ENCODE results near the gene TSPAN14.
A peak's percentile ranks its signal among the peaks of the same experiment; 100 is the strongest.
"Not testable (repeated sequence)": the region's sequence is repeated elsewhere in the genome, so short reads cannot be mapped to it uniquely, and the experiment has no call there.

The TSPAN14 gene

DNA sequence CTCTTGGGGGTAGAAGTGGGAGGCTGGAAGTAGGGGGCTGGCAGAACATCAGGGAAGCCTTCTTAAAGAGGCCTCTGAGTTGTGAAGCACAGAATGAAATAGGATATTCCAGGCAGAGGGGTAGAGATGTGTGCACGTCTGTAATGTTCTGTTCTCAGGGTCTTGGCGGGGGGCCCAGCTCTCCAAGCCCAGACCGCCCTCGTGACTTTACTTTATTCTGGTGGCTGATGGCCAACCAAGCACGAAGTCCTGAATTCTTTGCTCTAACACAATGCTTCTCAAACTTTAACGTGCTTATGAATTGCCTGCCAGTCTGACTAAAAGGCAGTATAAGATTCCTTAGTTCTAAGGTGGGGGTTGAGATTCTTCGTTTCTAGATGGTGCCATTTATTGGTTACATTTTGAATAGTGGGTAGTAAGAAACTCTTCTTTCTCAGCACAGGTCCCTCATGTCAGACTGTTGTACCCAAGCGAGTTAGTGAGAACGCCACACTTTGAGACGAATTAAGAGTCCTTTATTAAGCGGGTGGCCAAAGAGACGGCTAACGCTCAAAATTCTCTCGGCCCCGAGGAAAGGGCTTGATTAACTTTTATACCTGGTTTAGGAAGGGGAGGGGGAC lies 37.5 kb upstream of the TSPAN14 start:
- TF ChIP-seq, protein P1, sequence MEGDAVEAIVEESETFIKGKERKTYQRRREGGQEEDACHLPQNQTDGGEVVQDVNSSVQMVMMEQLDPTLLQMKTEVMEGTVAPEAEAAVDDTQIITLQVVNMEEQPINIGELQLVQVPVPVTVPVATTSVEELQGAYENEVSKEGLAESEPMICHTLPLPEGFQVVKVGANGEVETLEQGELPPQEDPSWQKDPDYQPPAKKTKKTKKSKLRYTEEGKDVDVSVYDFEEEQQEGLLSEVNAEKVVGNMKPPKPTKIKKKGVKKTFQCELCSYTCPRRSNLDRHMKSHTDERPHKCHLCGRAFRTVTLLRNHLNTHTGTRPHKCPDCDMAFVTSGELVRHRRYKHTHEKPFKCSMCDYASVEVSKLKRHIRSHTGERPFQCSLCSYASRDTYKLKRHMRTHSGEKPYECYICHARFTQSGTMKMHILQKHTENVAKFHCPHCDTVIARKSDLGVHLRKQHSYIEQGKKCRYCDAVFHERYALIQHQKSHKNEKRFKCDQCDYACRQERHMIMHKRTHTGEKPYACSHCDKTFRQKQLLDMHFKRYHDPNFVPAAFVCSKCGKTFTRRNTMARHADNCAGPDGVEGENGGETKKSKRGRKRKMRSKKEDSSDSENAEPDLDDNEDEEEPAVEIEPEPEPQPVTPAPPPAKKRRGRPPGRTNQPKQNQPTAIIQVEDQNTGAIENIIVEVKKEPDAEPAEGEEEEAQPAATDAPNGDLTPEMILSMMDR (IDR thresholded peaks at IDR 0.05) = no peak
- DNase-seq = peak; percentile 27
- Mint-ChIP-seq H3K9me3 (no peaks in the 10 kb centered on the region), H3K27me3 (ENCODE audit: low read depth, poor library complexity) (no peaks in the 10 kb centered on the region), H3K4me3 (peak overlapping the region; percentile 70), H3K4me1 (peaks cover 98% of the 10 kb centered on the region), H3K27ac (peak overlapping the region; percentile 98), H3K36me3 (ENCODE audit: low read depth) (peaks cover 22% of the 10 kb centered on the region)

DNA sequence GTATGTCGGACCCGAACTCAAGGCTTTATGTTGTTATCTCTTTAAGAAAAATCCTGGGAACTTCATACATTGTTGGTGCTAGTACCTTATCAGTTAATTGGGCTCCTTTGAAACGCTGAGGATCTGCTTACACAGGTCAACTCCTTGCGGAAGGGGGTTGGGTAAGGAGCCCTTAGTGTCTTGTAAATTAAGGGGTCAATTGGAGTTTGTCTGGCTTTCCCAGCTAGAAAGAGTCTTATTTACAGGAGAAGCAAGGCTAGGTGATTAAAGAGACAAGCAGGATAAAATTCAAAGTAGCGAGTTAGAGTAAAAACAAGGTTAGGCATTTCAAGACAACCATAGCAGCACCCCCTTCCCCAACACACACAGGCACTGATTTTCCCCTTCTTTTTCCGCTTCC lies 36.9 kb upstream of the TSPAN14 start:
- H3K4me1 Mint-ChIP-seq = peaks cover 98% of the 10 kb centered on the region
- not testable (repeated sequence) for DNase-seq; H3K27me3 Mint-ChIP-seq (ENCODE audit: low read depth, poor library complexity); H3K9me3 Mint-ChIP-seq
- H3K4me3 Mint-ChIP-seq = peak overlapping the region; percentile 70
- peaks cover 28% of the 10 kb centered on the region for H3K36me3 Mint-ChIP-seq (ENCODE audit: low read depth)
- peak overlapping the region; percentile 98 for H3K27ac Mint-ChIP-seq

DNA sequence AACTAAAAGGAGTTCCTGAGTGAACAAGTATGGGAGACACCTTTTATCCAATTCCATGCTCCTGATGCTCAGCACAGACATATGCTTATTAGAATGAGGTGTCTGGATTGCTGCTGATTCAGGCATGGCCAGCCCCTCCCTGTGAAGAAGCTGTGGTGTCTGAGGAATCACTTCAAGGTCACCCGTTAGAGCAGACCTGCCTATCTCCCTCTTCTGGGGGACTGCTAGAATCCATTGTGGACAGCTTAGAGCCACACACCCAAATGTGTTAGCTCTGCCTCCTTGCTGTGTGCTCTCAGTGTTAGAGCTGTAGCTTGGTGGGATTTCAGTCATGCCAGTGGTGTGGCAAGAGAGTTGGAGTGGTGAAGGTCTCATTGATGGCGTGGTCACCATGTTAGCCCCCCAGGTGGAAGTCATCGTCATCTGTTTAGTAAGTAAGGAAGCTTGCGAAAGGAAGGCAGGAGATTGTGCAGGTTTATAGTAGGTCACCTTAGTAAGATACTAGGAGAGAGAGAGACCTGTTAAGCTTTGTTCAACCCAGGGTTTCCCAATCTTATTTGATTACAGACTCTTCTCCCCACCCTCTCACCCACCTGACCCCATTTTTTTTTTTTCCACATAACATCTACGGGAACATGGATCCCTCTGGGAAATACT lies 32.9 kb upstream of the TSPAN14 start:
- H3K9me3 Mint-ChIP-seq = no peaks in the 10 kb centered on the region
- no peak for DNase-seq
- H3K4me3 Mint-ChIP-seq = no peak overlapping the region
- TF ChIP-seq, protein P1 (IDR thresholded peaks at IDR 0.05) = no peak
- no peak overlapping the region for H3K27ac Mint-ChIP-seq
- no peaks in the 10 kb centered on the region for H3K27me3 Mint-ChIP-seq (ENCODE audit: low read depth, poor library complexity)
- H3K36me3 Mint-ChIP-seq (ENCODE audit: low read depth) = peaks cover 63% of the 10 kb centered on the region
- peaks cover 82% of the 10 kb centered on the region for H3K4me1 Mint-ChIP-seq

GRCh38 chr10:80421707-80422536 lies 32.2 kb upstream of the TSPAN14 start:
- Mint-ChIP-seq H3K27ac (peak overlapping the region; percentile 92), H3K4me1 (peaks cover 74% of the 10 kb centered on the region), H3K36me3 (ENCODE audit: low read depth) (peaks cover 71% of the 10 kb centered on the region), H3K27me3 (ENCODE audit: low read depth, poor library complexity) (no peaks in the 10 kb centered on the region), H3K9me3 (no peaks in the 10 kb centered on the region), H3K4me3 (peak overlapping the region; percentile 9)
- TF ChIP-seq, protein P1 (IDR thresholded peaks at IDR 0.05) = no peak
- DNase-seq = no peak

GRCh38 chr10:80425901-80426300 lies 28.2 kb upstream of the TSPAN14 start:
- Mint-ChIP-seq H3K36me3 (ENCODE audit: low read depth) (peaks cover 99% of the 10 kb centered on the region), H3K27ac (no peak overlapping the region), H3K27me3 (ENCODE audit: low read depth, poor library complexity) (no peaks in the 10 kb centered on the region), H3K4me1 (peaks cover 37% of the 10 kb centered on the region), H3K4me3 (no peak overlapping the region), H3K9me3 (no peaks in the 10 kb centered on the region)
- TF ChIP-seq, protein P1 (IDR thresholded peaks at IDR 0.05) = no peak
- no peak for DNase-seq

GRCh38 chr10:80427541-80427940 lies 26.6 kb upstream of the TSPAN14 start:
- no peak overlapping the region for H3K4me3 Mint-ChIP-seq
- TF ChIP-seq, protein P1 (IDR thresholded peaks at IDR 0.05) = no peak
- H3K27me3 Mint-ChIP-seq (ENCODE audit: low read depth, poor library complexity) = no peaks in the 10 kb centered on the region
- H3K4me1 Mint-ChIP-seq = peaks cover 24% of the 10 kb centered on the region
- H3K9me3 Mint-ChIP-seq = no peaks in the 10 kb centered on the region
- DNase-seq = no peak
- peak overlapping the region; percentile 41 for H3K27ac Mint-ChIP-seq
- H3K36me3 Mint-ChIP-seq (ENCODE audit: low read depth) = peaks cover 96% of the 10 kb centered on the region

All from nephron progenitor cell (in vitro differentiated cells).